ENCODE data around the gene SPIRE2.
"Not testable (repeated sequence)": the region's sequence is repeated elsewhere in the genome, so short reads cannot be mapped to it uniquely, and the experiment has no call there.

Gene SPIRE2

GRCh38 chr16:89828199-89828869 lies at the start of gene SPIRE2:
Gene SPIRE2 (plus strand): TSS chr16:89828475. CDS start chr16:89828551, 76 bp downstream.
- no peak for DNase-seq (ENCODE audit: low read depth)

- DNase-seq (ENCODE audit: low read depth) = no peak
These were observed 48.9 kb upstream of the SPIRE2 start for GRCh38 chr16:89779231-89779908.

GRCh38 chr16:89779909-89780305 lies 48.4 kb upstream of the SPIRE2 start:
- DNase-seq (ENCODE audit: low read depth) = no peak

- no peak for DNase-seq (ENCODE audit: low read depth)
These were observed 45.8 kb upstream of the SPIRE2 start for GRCh38 chr16:89782489-89782888.

GRCh38 chr16:89783952-89784351 lies 44.3 kb upstream of the SPIRE2 start:
- not testable (repeated sequence) for DNase-seq (ENCODE audit: low read depth)

GRCh38 chr16:89784406-89784805 lies 43.9 kb upstream of the SPIRE2 start:
- no peak for DNase-seq (ENCODE audit: low read depth)

GRCh38 chr16:89785523-89786155 lies 42.6 kb upstream of the SPIRE2 start:
- DNase-seq (ENCODE audit: low read depth) = no peak

GRCh38 chr16:89786474-89787364 lies 41.6 kb upstream of the SPIRE2 start:
- no peak for DNase-seq (ENCODE audit: low read depth)

- DNase-seq (ENCODE audit: low read depth) = no peak
These were observed 40.9 kb upstream of the SPIRE2 start for GRCh38 chr16:89787365-89787805.

GRCh38 chr16:89791278-89791995 lies 36.8 kb upstream of the SPIRE2 start:
- DNase-seq (ENCODE audit: low read depth) = no peak

- DNase-seq (ENCODE audit: low read depth) = not testable (repeated sequence)
These were observed 35.2 kb upstream of the SPIRE2 start for GRCh38 chr16:89793092-89793491.

- DNase-seq (ENCODE audit: low read depth) = no peak
These were observed 34.3 kb upstream of the SPIRE2 start for GRCh38 chr16:89793955-89794354.

GRCh38 chr16:89795676-89796075 lies 32.6 kb upstream of the SPIRE2 start:
- no peak for DNase-seq (ENCODE audit: low read depth)

- no peak for DNase-seq (ENCODE audit: low read depth)
These were observed 32.2 kb upstream of the SPIRE2 start for GRCh38 chr16:89796104-89796503.

GRCh38 chr16:89798126-89798525 lies 30.1 kb upstream of the SPIRE2 start:
- no peak for DNase-seq (ENCODE audit: low read depth)

- no peak for DNase-seq (ENCODE audit: low read depth)
These were observed 29.4 kb upstream of the SPIRE2 start for GRCh38 chr16:89798832-89799370.

GRCh38 chr16:89801800-89802199 lies 26.5 kb upstream of the SPIRE2 start:
- DNase-seq (ENCODE audit: low read depth) = no peak

GRCh38 chr16:89805136-89805905 lies 23.0 kb upstream of the SPIRE2 start:
- DNase-seq (ENCODE audit: low read depth) = no peak

- not testable (repeated sequence) for DNase-seq (ENCODE audit: low read depth)
These were observed 21.6 kb upstream of the SPIRE2 start for GRCh38 chr16:89806589-89807193.

GRCh38 chr16:89808475-89808874 lies 19.8 kb upstream of the SPIRE2 start:
- no peak for DNase-seq (ENCODE audit: low read depth)

All from non-pigmented ciliary epithelial cell (primary cell).